IMR-90 (cell line): ENCODE data around the gene ZNF407. TPM values are rescaled to one million over a fixed set of nuclear protein-coding genes. Genes with fewer than 3 reads are reported as not detected.

ENCODE experiments used
- ATAC-seq: fragments of 200-7000 bp; cut with Tn5 transposase; 2 replicates; pipeline ENCODE4 v1.9.1; 2020; ENCODE audit warnings: low read depth, mild to moderate bottlenecking, moderate library complexity
- BruUV-seq: library from RNA; stranded (reverse); fragments of 400-500 nt; replicated peaks from 2 replicates; lab custom pipeline; 2021; lab: Mats Ljungman, UMichigan
- CTCF ChIA-PET: fragments of 300-600 bp; formaldehyde crosslinking; extraction: SDS; loops from one replicate; lab custom pipeline; 2021; ENCODE audit warnings: antibody characterized with exemption; lab: Yijun Ruan, JAX
- POLR2A ChIA-PET: fragments of 300-600 bp; sonication (Branson Sonifier 250); formaldehyde crosslinking; loops from one replicate; lab custom pipeline; 2022; ENCODE audit warnings: antibody characterized with exemption; ENCODE audit not compliant: unreplicated experiment; lab: Charles Lee
- DNase-seq: peaks from one replicate; pipeline ENCODE4 v3.0.0; 2013
- H2AFZ ChIP-seq: replicated peaks from 2 replicates; pipeline ENCODE3; 2013; ENCODE audit warnings: low read length, mild to moderate bottlenecking; ENCODE audit not compliant: poor library complexity
- H2AK5ac ChIP-seq: 2 replicates; pipeline ENCODE4 v1.6.1; 2013; ENCODE audit warnings: low read depth, low read length, inconsistent platforms
- H2AK9ac ChIP-seq: replicated peaks from 2 replicates; pipeline ENCODE3; 2013; ENCODE audit warnings: mild to moderate bottlenecking, low read depth, low read length, moderate library complexity; ENCODE audit not compliant: poor library complexity
- H2BK120ac ChIP-seq: 2 replicates; pipeline ENCODE4 v1.6.1; 2013; ENCODE audit warnings: low read depth, low read length, inconsistent platforms
- H2BK15ac ChIP-seq: 3 replicates; pipeline ENCODE4 v1.6.1; 2013; ENCODE audit warnings: low read depth, low read length, inconsistent platforms
- H2BK20ac ChIP-seq: 2 replicates; pipeline ENCODE4 v1.6.1; 2013; ENCODE audit warnings: low read depth, mild to moderate bottlenecking, inconsistent platforms, low read length, moderate library complexity
- H2BK5ac ChIP-seq: 2 replicates; pipeline ENCODE4 v1.6.1; 2013; ENCODE audit warnings: mild to moderate bottlenecking, low read depth, low read length, inconsistent platforms; ENCODE audit not compliant: poor library complexity, severe bottlenecking
- H3K14ac ChIP-seq: replicated peaks from 2 replicates; pipeline ENCODE4 v1.6.1; 2013; ENCODE audit warnings: low read depth, low read length, inconsistent platforms
- H3K18ac ChIP-seq: 2 replicates; pipeline ENCODE4 v1.6.1; 2013; ENCODE audit warnings: low read depth, low read length, control low read depth
- H3K23ac ChIP-seq: 2 replicates; pipeline ENCODE4 v1.6.1; 2013; ENCODE audit warnings: low read depth, low read length, inconsistent platforms
- H3K27ac ChIP-seq: 2 replicates; pipeline ENCODE4 v1.5.1; 2013; ENCODE audit warnings: mild to moderate bottlenecking, control low read depth, low read length; ENCODE audit not compliant: insufficient read depth
- H3K27me3 ChIP-seq: 2 replicates; pipeline ENCODE4 v1.6.1; 2013; ENCODE audit warnings: low read length; ENCODE audit not compliant: control insufficient read depth, insufficient read depth
- H3K36me3 ChIP-seq: 2 replicates; pipeline ENCODE4 v1.6.1; 2013; ENCODE audit warnings: low read length, mixed read lengths; ENCODE audit not compliant: control insufficient read depth, insufficient read depth
- H3K4ac ChIP-seq: 2 replicates; pipeline ENCODE4 v1.6.1; 2013; ENCODE audit warnings: low read depth, low read length, inconsistent platforms
- H3K4me1 ChIP-seq: 2 replicates; pipeline ENCODE4 v1.6.1; 2013; ENCODE audit warnings: low read length, mixed read lengths; ENCODE audit not compliant: control insufficient read depth, insufficient read depth
- H3K4me2 ChIP-seq: 2 replicates; pipeline ENCODE4 v1.6.1; 2013; ENCODE audit warnings: low read depth, mild to moderate bottlenecking, control low read depth, low read length, moderate library complexity
- H3K4me3 ChIP-seq: 2 replicates; pipeline ENCODE4 v1.5.1; 2013; ENCODE audit warnings: low read depth, mild to moderate bottlenecking, control low read depth, low read length, moderate library complexity; ENCODE audit not compliant: insufficient read depth
- H3K56ac ChIP-seq: 2 replicates; pipeline ENCODE4 v1.6.1; 2013; ENCODE audit warnings: low read length, inconsistent platforms; ENCODE audit not compliant: insufficient read depth; ENCODE audit errors: extremely low read depth
- H3K79me1 ChIP-seq, 2 experiments: 2 replicates each; pipeline ENCODE4 v1.6.1; 2013; ENCODE audit warnings: low read length in 2 of 2, inconsistent platforms in 1 of 2, low read depth in 1 of 2
- H3K9ac ChIP-seq: 2 replicates; pipeline ENCODE4 v1.6.1; 2013; ENCODE audit warnings: low read depth, low read length, control low read depth
- H3K9me1 ChIP-seq: 2 replicates; pipeline ENCODE4 v1.6.1; 2013; ENCODE audit warnings: low read length, inconsistent platforms; ENCODE audit not compliant: insufficient read depth
- H3K9me3 ChIP-seq: 2 replicates; pipeline ENCODE4 v1.6.1; 2013; ENCODE audit warnings: low read length; ENCODE audit not compliant: control insufficient read depth, insufficient read depth
- H4K20me1 ChIP-seq: 2 replicates; pipeline ENCODE4 v1.6.1; 2013; ENCODE audit warnings: low read length, inconsistent platforms; ENCODE audit not compliant: insufficient read depth
- H4K5ac ChIP-seq: 2 replicates; pipeline ENCODE4 v1.6.1; 2013; ENCODE audit warnings: mild to moderate bottlenecking, low read depth, low read length, control low read depth
- H4K8ac ChIP-seq, 2 experiments: 2 replicates each; pipeline ENCODE4 v1.6.1; 2013; ENCODE audit warnings: low read depth in 2 of 2, low read length in 2 of 2, control low read depth in 1 of 2, inconsistent platforms in 1 of 2
- H4K91ac ChIP-seq: 2 replicates; pipeline ENCODE4 v1.6.1; 2013; ENCODE audit warnings: low read depth, low read length, inconsistent platforms; ENCODE audit not compliant: insufficient read depth
- FOS ChIP-seq: fragments of 150-350 bp; IDR thresholded peaks from 2 replicates; pipeline ENCODE4 v1.6.1; 2016; ENCODE audit warnings: low read depth, low read length
- WGBS, 2 experiments: methylation state at CpG; one replicate each; pipeline versions ENCODE4 v1.1.5 to v1.1.7; 2013; ENCODE audit warnings: missing lambda C conversion rate in 2 of 2; ENCODE audit not compliant: insufficient read length in 1 of 2; ENCODE audit errors: extremely low coverage in 2 of 2; 5-methylcytosine and 5-hydroxymethylcytosine counted together
- dilution Hi-C: fragments of 300-500 bp; cut with HindIII; formaldehyde crosslinking; loops from one replicate; pipeline ENCODE4 v1.14.3; 2018; ENCODE audit warnings: low sequenced_read_pairs; ENCODE audit not compliant: unreplicated experiment
- in situ Hi-C: fragments of 300-500 bp; cut with MboI; formaldehyde crosslinking; loops from 3 replicates; pipeline ENCODE4 v1.14.3; 2019; ENCODE audit warnings: low sequenced_read_pairs, inconsistent platforms, mixed read lengths
- intact Hi-C: fragments of 100-400 bp; cut with micrococcal nuclease; formaldehyde crosslinking; loops from 2 replicates; pipeline ENCODE4 v1.10.0; 2022
- polyA plus RNA-seq, 3 experiments: library from polyadenylated mRNA; depleted of rRNA; stranded (reverse); fragments of >200 nt; gene quantifications; 2 replicates each; pipeline ENCODE4 v1.2.3, GENCODE V29; 2012; ENCODE audit warnings: low replicate concordance in 1 of 3
- total RNA-seq: library from RNA; depleted of rRNA; stranded (reverse); fragments of >200 nt; gene quantifications from 2 replicates; pipeline ENCODE4 v1.2.3, GENCODE V29; 2012

ZNF407 gene
- total and polyA plus RNA-seq, 2 of the 4 experiments (the other 2 are of a cell fraction) = 3.1 to 20.1 TPM

- no peaks in the 10 kb centered on the region for H3K36me3 ChIP-seq
- H2BK5ac ChIP-seq = no peak overlapping the region
- no peak overlapping the region for H3K4me2 ChIP-seq
- DNase-seq (no peak), ATAC-seq (no peak)
- H3K9ac ChIP-seq = no peak overlapping the region
- H3K4me1 ChIP-seq = no peaks in the 10 kb centered on the region; the same call in 1 of the 2 replicates
- no peak overlapping the region for H4K5ac ChIP-seq
- no peaks in the 10 kb centered on the region for H3K79me1 ChIP-seq
- no peak for TF ChIP-seq FOS
- no peak overlapping the region for H3K56ac ChIP-seq
- no peak overlapping the region for H3K18ac ChIP-seq
- H4K20me1 ChIP-seq = no peaks in the 10 kb centered on the region
- ChIA-PET CTCF (interaction anchor here (0.6 kb wide), 1 partner anchor 303 kb away, joined by 4 read pairs; no protein-coding TSS in a partner anchor), POLR2A (no interaction called here)
- no peak overlapping the region for H2BK15ac ChIP-seq
- 17% methylated on average over 1 of the region's 3 CpGs; no CpG with 5 or more reads in 1 of the 2 experiments for WGBS, 2 experiments
- H2AFZ ChIP-seq = no peak overlapping the region
- no peak overlapping the region for H3K23ac ChIP-seq
- no peaks in the 10 kb centered on the region for H3K9me3 ChIP-seq
- H4K91ac ChIP-seq = no peak overlapping the region
- H2BK120ac ChIP-seq = no peak overlapping the region
- no TSS peak for BruUV-seq
- H2AK5ac ChIP-seq = no peak overlapping the region
- intact Hi-C loops (no loop called here), dilution Hi-C loops (no loop called here), in situ Hi-C loops (no loop called here)
- H3K14ac ChIP-seq = no peak overlapping the region
- no peaks in the 10 kb centered on the region for H3K9me1 ChIP-seq
- no peak overlapping the region for H2AK9ac ChIP-seq
- no peak overlapping the region for H2BK20ac ChIP-seq
- no peak overlapping the region for H4K8ac ChIP-seq
- H3K27me3 ChIP-seq = no peaks in the 10 kb centered on the region
- no peak overlapping the region for H3K4ac ChIP-seq
- no peak overlapping the region for H3K27ac ChIP-seq
- no peak overlapping the region for H3K4me3 ChIP-seq
These were observed 412.6 kb downstream of the ZNF407 start for GRCh38 chr18:75010278-75010677.
